DOHH2 (cell line): ENCODE results near the gene PRKCSH.

Experiments
- H3F3A ChIP-seq: fragments of 200-600 bp; sonication (generic), shearing (Covaris generic); 2 replicates; pipeline ENCODE4 v1.6.0; 2016; ENCODE audit warnings: antibody characterized with exemption, mild to moderate bottlenecking; ENCODE audit not compliant: control insufficient read depth, insufficient read depth
- H3K27ac ChIP-seq: fragments of 200-600 bp; sonication (generic); 2 replicates; pipeline ENCODE4 v1.5.1; 2014; ENCODE audit warnings: low read depth, mild to moderate bottlenecking, low read length, moderate library complexity
- H3K27me3 ChIP-seq: fragments of 200-600 bp; sonication (generic); 2 replicates; pipeline ENCODE4 v1.6.1; 2014; ENCODE audit warnings: mild to moderate bottlenecking, low read length, mixed read lengths; ENCODE audit not compliant: control insufficient read depth
- H3K36me3 ChIP-seq: fragments of 200-600 bp; sonication (generic); 2 replicates; pipeline ENCODE4 v1.6.1; 2014; ENCODE audit warnings: mild to moderate bottlenecking, low read length, moderate library complexity, mixed read lengths; ENCODE audit not compliant: control insufficient read depth
- H3K4me1 ChIP-seq: fragments of 200-600 bp; sonication (generic); 2 replicates; pipeline ENCODE4 v1.6.1; 2014; ENCODE audit warnings: mild to moderate bottlenecking, low read length, mixed read lengths; ENCODE audit not compliant: control insufficient read depth
- H3K4me2 ChIP-seq: fragments of 200-600 bp; sonication (generic); 2 replicates; pipeline ENCODE4 v1.6.0; 2014; ENCODE audit warnings: mild to moderate bottlenecking, low read length, moderate library complexity
- H3K4me3 ChIP-seq: fragments of 200-600 bp; sonication (generic); 2 replicates; pipeline ENCODE4 v1.5.1; 2014; ENCODE audit warnings: mild to moderate bottlenecking, low read length, mixed read lengths
- H3K79me2 ChIP-seq: fragments of 200-600 bp; sonication (generic); 2 replicates; pipeline ENCODE4 v1.6.1; 2014; ENCODE audit warnings: mild to moderate bottlenecking, low read length, mixed read lengths; ENCODE audit not compliant: control insufficient read depth
- H3K9me2 ChIP-seq: fragments of 200-600 bp; sonication (generic); replicated peaks from 2 replicates; pipeline ENCODE4 v1.6.1; 2014; ENCODE audit warnings: mild to moderate bottlenecking, low read length, mixed read lengths; ENCODE audit not compliant: control insufficient read depth
- H3K9me3 ChIP-seq: fragments of 200-600 bp; sonication (generic); 2 replicates; pipeline ENCODE4 v1.6.1; 2014; ENCODE audit warnings: antibody characterized with exemption, low read length, mixed read lengths; ENCODE audit not compliant: control insufficient read depth, insufficient read depth
- H4K20me1 ChIP-seq: fragments of 200-600 bp; sonication (generic); 2 replicates; pipeline ENCODE4 v1.6.0; 2014; ENCODE audit warnings: low read depth, mild to moderate bottlenecking, antibody characterized with exemption, low read length, moderate library complexity; ENCODE audit not compliant: control insufficient read depth, insufficient read depth
- EZH2phosphoT487 ChIP-seq: fragments of 200-600 bp; sonication (generic); IDR thresholded peaks from 2 replicates; pipeline ENCODE4 v1.6.1; 2017; ENCODE audit warnings: borderline replicate concordance, mild to moderate bottlenecking, antibody characterized with exemption, low read length, moderate library complexity, mixed read lengths
- TF ChIP-seq, protein P1 (sequence below): fragments of 200-600 bp; sonication (generic); IDR thresholded peaks from one replicate; pipeline ENCODE4 v1.5.1; 2014; ENCODE audit warnings: antibody characterized with exemption, mild to moderate bottlenecking, low read depth, low read length; ENCODE audit not compliant: poor library complexity, severe bottlenecking

Gene PRKCSH

DNA sequence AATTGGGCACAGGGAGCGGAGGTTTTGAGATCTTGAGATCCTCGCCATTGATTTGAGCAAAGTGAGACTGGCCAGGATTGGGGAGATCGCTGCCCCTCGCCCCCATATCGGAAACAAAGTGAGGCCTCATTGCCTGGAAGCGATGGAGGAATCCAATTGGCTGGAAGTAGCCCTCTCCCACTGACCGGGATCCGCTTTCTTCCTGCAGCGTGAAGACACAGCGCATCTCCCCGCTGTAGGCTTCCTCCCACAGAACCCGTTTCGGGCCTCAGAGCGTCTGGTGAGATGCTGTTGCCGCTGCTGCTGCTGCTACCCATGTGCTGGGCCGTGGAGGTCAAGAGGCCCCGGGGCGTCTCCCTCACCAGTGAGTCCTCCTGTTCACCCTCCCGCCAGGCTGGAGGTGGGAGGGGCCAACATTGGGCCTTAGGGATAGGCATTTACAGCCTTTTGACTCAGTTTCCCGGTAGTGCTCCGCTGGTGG is 438 bp downstream of the PRKCSH start:
- Histone ChIP-seq H3K4me2 (peak overlapping the region; percentile 65), H3K27me3 (no peaks in the 10 kb centered on the region), H3K9me2 (no peaks in the 10 kb centered on the region), H3F3A (no peaks in the 10 kb centered on the region), H3K4me1 (peaks cover 20% of the 10 kb centered on the region), H3K27ac (peak overlapping the region; percentile 25), H3K79me2 (peaks cover 24% of the 10 kb centered on the region), H4K20me1 (no peaks in the 10 kb centered on the region), H3K4me3 (peak overlapping the region; percentile 93), H3K36me3 (peaks cover 42% of the 10 kb centered on the region), H3K9me3 (no peaks in the 10 kb centered on the region)
- TF ChIP-seq EZH2phosphoT487 = no peak
- TF ChIP-seq, protein P1, sequence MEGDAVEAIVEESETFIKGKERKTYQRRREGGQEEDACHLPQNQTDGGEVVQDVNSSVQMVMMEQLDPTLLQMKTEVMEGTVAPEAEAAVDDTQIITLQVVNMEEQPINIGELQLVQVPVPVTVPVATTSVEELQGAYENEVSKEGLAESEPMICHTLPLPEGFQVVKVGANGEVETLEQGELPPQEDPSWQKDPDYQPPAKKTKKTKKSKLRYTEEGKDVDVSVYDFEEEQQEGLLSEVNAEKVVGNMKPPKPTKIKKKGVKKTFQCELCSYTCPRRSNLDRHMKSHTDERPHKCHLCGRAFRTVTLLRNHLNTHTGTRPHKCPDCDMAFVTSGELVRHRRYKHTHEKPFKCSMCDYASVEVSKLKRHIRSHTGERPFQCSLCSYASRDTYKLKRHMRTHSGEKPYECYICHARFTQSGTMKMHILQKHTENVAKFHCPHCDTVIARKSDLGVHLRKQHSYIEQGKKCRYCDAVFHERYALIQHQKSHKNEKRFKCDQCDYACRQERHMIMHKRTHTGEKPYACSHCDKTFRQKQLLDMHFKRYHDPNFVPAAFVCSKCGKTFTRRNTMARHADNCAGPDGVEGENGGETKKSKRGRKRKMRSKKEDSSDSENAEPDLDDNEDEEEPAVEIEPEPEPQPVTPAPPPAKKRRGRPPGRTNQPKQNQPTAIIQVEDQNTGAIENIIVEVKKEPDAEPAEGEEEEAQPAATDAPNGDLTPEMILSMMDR = no peak

DNA sequence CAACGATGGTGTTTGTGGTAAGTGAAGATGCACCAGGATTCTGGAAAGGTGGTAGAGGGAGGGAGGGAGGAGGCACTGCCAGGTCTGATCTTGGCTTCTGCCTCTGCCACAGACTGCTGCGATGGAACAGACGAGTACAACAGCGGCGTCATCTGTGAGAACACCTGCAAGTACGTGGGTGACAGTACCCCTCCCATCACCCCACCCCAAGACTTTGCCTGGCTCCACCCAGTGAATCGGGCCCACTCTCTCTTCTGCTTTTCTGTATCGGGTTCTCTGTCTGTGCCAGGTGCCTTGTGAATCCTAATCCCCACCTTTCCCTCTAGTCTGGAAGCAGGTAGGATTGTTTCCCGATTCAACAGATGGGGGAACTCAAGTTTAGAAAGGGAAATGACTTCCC is 2.5 kb downstream of the PRKCSH start:
- H3K27me3 ChIP-seq = no peaks in the 10 kb centered on the region
- no peak for TF ChIP-seq EZH2phosphoT487
- TF ChIP-seq, protein P1 = no peak
- no peaks in the 10 kb centered on the region for H3F3A ChIP-seq
- H3K79me2 ChIP-seq = peaks cover 26% of the 10 kb centered on the region
- H3K9me3 ChIP-seq = no peaks in the 10 kb centered on the region
- H3K4me2 ChIP-seq = no peak overlapping the region
- peaks cover 5% of the 10 kb centered on the region; the same call in 1 of the 2 replicates for H4K20me1 ChIP-seq
- no peak overlapping the region for H3K27ac ChIP-seq
- peaks cover 20% of the 10 kb centered on the region for H3K4me1 ChIP-seq
- no peak overlapping the region for H3K4me3 ChIP-seq
- no peaks in the 10 kb centered on the region for H3K9me2 ChIP-seq
- H3K36me3 ChIP-seq = peaks cover 57% of the 10 kb centered on the region

DNA sequence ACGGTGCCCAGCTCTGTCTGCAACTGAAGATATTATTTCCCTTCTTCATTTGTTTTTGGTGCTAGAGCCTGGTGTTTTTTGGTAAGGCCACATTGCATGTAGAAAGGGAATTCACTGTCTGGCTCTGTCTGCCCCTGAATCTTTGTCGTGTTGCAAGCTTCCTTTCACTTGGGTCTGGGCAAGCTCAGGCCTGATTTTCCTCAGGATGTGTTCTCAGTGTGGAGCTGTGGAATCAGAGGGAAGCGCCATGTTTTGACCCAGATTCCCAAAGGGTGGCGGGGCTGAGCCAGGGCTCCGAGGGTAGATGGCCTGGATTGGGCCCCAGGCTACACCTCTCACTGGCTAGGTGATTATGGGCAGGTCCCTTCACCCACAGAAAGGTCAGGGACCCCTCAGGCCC is 8.6 kb downstream of the PRKCSH start:
- no peak overlapping the region for H3K27ac ChIP-seq
- TF ChIP-seq, protein P1 = no peak
- no peak for TF ChIP-seq EZH2phosphoT487
- H4K20me1 ChIP-seq = peaks cover 5% of the 10 kb centered on the region; the same call in 1 of the 2 replicates
- no peaks in the 10 kb centered on the region for H3K27me3 ChIP-seq
- H3F3A ChIP-seq = no peaks in the 10 kb centered on the region
- H3K9me3 ChIP-seq = no peaks in the 10 kb centered on the region
- H3K4me1 ChIP-seq = no peaks in the 10 kb centered on the region
- H3K9me2 ChIP-seq = no peaks in the 10 kb centered on the region
- peaks cover 78% of the 10 kb centered on the region for H3K36me3 ChIP-seq
- H3K4me3 ChIP-seq = no peak overlapping the region
- H3K4me2 ChIP-seq = no peak overlapping the region
- H3K79me2 ChIP-seq = peaks cover 5% of the 10 kb centered on the region; the same call in 1 of the 2 replicates
